Measurements from ENCODE around the gene SMO.

SMO gene

GRCh38 chr7:129188372-129188891 is at the start of gene SMO:
Gene SMO (plus strand): TSS chr7:129188633. CDS start chr7:129189152, 519 bp downstream.
- DNase-seq (ENCODE audit: low read depth) = no peak

- DNase-seq (ENCODE audit: low read depth) = no peak
These were observed 44.7 kb upstream of the SMO start for GRCh38 chr7:129143724-129144094.

- DNase-seq (ENCODE audit: low read depth) = peak; percentile 57
These were observed 44.2 kb upstream of the SMO start, which contains the start of gene TSPAN33 for GRCh38 chr7:129144095-129144833. Gene TSPAN33 (plus strand): TSS chr7:129144707. CDS start chr7:129144981, 274 bp downstream.

GRCh38 chr7:129144834-129145668 is 43.4 kb upstream of the SMO start:
- no peak for DNase-seq (ENCODE audit: low read depth)

GRCh38 chr7:129146237-129146979 is 42.0 kb upstream of the SMO start:
- DNase-seq (ENCODE audit: low read depth) = no peak

- no peak for DNase-seq (ENCODE audit: low read depth)
These were observed 40.7 kb upstream of the SMO start for GRCh38 chr7:129147731-129148130.

GRCh38 chr7:129149511-129149910 is 38.9 kb upstream of the SMO start:
- no peak for DNase-seq (ENCODE audit: low read depth)

- DNase-seq (ENCODE audit: low read depth) = no peak
These were observed 38.0 kb upstream of the SMO start for GRCh38 chr7:129150199-129150996.

- no peak for DNase-seq (ENCODE audit: low read depth)
These were observed 30.8 kb upstream of the SMO start for GRCh38 chr7:129157651-129158050.

GRCh38 chr7:129159539-129159938 is 28.9 kb upstream of the SMO start:
- no peak for DNase-seq (ENCODE audit: low read depth)

- DNase-seq (ENCODE audit: low read depth) = no peak
These were observed 28.1 kb upstream of the SMO start for GRCh38 chr7:129160161-129160905.

- DNase-seq (ENCODE audit: low read depth) = no peak
These were observed 26.8 kb upstream of the SMO start for GRCh38 chr7:129161524-129162225.

- DNase-seq (ENCODE audit: low read depth) = no peak
These were observed 25.7 kb upstream of the SMO start for GRCh38 chr7:129162732-129163131.

- no peak for DNase-seq (ENCODE audit: low read depth)
These were observed 24.4 kb upstream of the SMO start for GRCh38 chr7:129163875-129164544.

GRCh38 chr7:129166745-129167144 is 21.7 kb upstream of the SMO start:
- no peak for DNase-seq (ENCODE audit: low read depth)

GRCh38 chr7:129167817-129168216 is 20.6 kb upstream of the SMO start:
- no peak for DNase-seq (ENCODE audit: low read depth)

GRCh38 chr7:129168231-129169021 is 20.0 kb upstream of the SMO start:
- DNase-seq (ENCODE audit: low read depth) = no peak

- peak; percentile 29 for DNase-seq (ENCODE audit: low read depth)
These were observed 19.2 kb upstream of the SMO start for GRCh38 chr7:129169171-129169671.
